ENCODE measurements around the gene TSC22D1. TPM values are rescaled to one million over a fixed set of nuclear protein-coding genes. Genes with fewer than 3 reads are reported as not detected.

Gene TSC22D1
- polyA plus RNA-seq, 4 donors, result 51.6 to 179 (median 86.9) TPM

- Histone ChIP-seq H3K36me3 (ENCODE audit: control insufficient read depth in 3 of 3, insufficient read depth in 2 of 3, low read depth in 1 of 3, low read length in 3 of 3) (no peaks in the 10 kb centered on the region), H3K4me1 (ENCODE audit: control insufficient read depth in 3 of 3, insufficient read depth in 2 of 3, low read depth in 1 of 3, low read length in 2 of 3) (peaks cover 0 to 23% (median 0%) of the 10 kb centered on the region in 3 donors), H3K27ac (ENCODE audit: low read depth in 1 of 3, low read length in 2 of 3) (peak overlapping the region in 1 of 3 donors; percentile 35), H3K4me3 (ENCODE audit: low read depth in 1 of 3, low read length in 3 of 3) (no peak overlapping the region), H3K27me3 (ENCODE audit: control insufficient read depth in 3 of 3, insufficient read depth in 3 of 3, low read length in 3 of 3) (no peaks in the 10 kb centered on the region), H3K9me3 (ENCODE audit: control insufficient read depth in 2 of 2, insufficient read depth in 1 of 2, low read depth in 1 of 2, low read length in 1 of 2) (no peaks in the 10 kb centered on the region)
- DNase-seq (no peak), FAIRE-seq (no peak)
- WGBS, 3 donors, result 74 to 92% (median 84%) methylated on average over 5 of the region's 5 CpGs
Observed at GRCh38 chr13:44406617-44407016, 169.5 kb downstream of the TSC22D1 start.

- H3K4me3 ChIP-seq (ENCODE audit: low read depth in 1 of 3, low read length in 3 of 3), result peak overlapping the region in 2 of 3 donors; percentile 20 to 41
- peak; percentile 56 to 71 for DNase-seq
- no peaks in the 10 kb centered on the region for H3K9me3 ChIP-seq (ENCODE audit: control insufficient read depth in 2 of 2, insufficient read depth in 1 of 2, low read depth in 1 of 2, low read length in 1 of 2)
- peaks cover 0 to 23% (median 0%) of the 10 kb centered on the region in 3 donors for H3K4me1 ChIP-seq (ENCODE audit: control insufficient read depth in 3 of 3, insufficient read depth in 2 of 3, low read depth in 1 of 3, low read length in 2 of 3)
- no peaks in the 10 kb centered on the region for H3K36me3 ChIP-seq (ENCODE audit: control insufficient read depth in 3 of 3, insufficient read depth in 2 of 3, low read depth in 1 of 3, low read length in 3 of 3)
- FAIRE-seq, result no peak
- H3K27ac ChIP-seq (ENCODE audit: low read depth in 1 of 3, low read length in 2 of 3), result peak overlapping the region in 2 of 3 donors; percentile 45 to 71
- no peaks in the 10 kb centered on the region for H3K27me3 ChIP-seq (ENCODE audit: control insufficient read depth in 3 of 3, insufficient read depth in 3 of 3, low read length in 3 of 3)
- 15 to 64% (median 49%) methylated on average over 15 of the region's 15 CpGs for WGBS, 3 donors
Observed at GRCh38 chr13:44404261-44405132, 171.6 kb downstream of the TSC22D1 start.

- Histone ChIP-seq H3K27ac (ENCODE audit: low read depth in 1 of 3, low read length in 2 of 3) (no peak overlapping the region), H3K9me3 (ENCODE audit: control insufficient read depth in 2 of 2, insufficient read depth in 1 of 2, low read depth in 1 of 2, low read length in 1 of 2) (no peaks in the 10 kb centered on the region), H3K4me3 (ENCODE audit: low read depth in 1 of 3, low read length in 3 of 3) (no peak overlapping the region), H3K4me1 (ENCODE audit: control insufficient read depth in 3 of 3, insufficient read depth in 2 of 3, low read depth in 1 of 3, low read length in 2 of 3) (peaks cover 0 to 28% (median under 1%) of the 10 kb centered on the region in 3 donors), H3K27me3 (ENCODE audit: control insufficient read depth in 3 of 3, insufficient read depth in 3 of 3, low read length in 3 of 3) (no peaks in the 10 kb centered on the region), H3K36me3 (ENCODE audit: control insufficient read depth in 3 of 3, insufficient read depth in 2 of 3, low read depth in 1 of 3, low read length in 3 of 3) (no peaks in the 10 kb centered on the region)
- FAIRE-seq, result no peak
- DNase-seq, result peak; percentile 51 to 55
- WGBS, 3 donors, result 25 to 62% (median 49%) methylated on average over 11 of the region's 11 CpGs
Observed at GRCh38 chr13:44403461-44404056, 172.6 kb downstream of the TSC22D1 start.

- no peak for FAIRE-seq
- peak in 1 of 2 donors; percentile 28 for DNase-seq
- no peaks in the 10 kb centered on the region for H3K27me3 ChIP-seq (ENCODE audit: control insufficient read depth in 3 of 3, insufficient read depth in 3 of 3, low read length in 3 of 3)
- H3K4me1 ChIP-seq (ENCODE audit: control insufficient read depth in 3 of 3, insufficient read depth in 2 of 3, low read depth in 1 of 3, low read length in 2 of 3), result peaks cover 0 to 28% (median 2%) of the 10 kb centered on the region in 3 donors
- no peak overlapping the region for H3K4me3 ChIP-seq (ENCODE audit: low read depth in 1 of 3, low read length in 3 of 3)
- WGBS, 3 donors, result 37 to 78% (median 62%) methylated on average over 13 of the region's 13 CpGs
- H3K27ac ChIP-seq (ENCODE audit: low read depth in 1 of 3, low read length in 2 of 3), result no peak overlapping the region
- H3K9me3 ChIP-seq (ENCODE audit: control insufficient read depth in 2 of 2, insufficient read depth in 1 of 2, low read depth in 1 of 2, low read length in 1 of 2), result no peaks in the 10 kb centered on the region
- no peaks in the 10 kb centered on the region for H3K36me3 ChIP-seq (ENCODE audit: control insufficient read depth in 3 of 3, insufficient read depth in 2 of 3, low read depth in 1 of 3, low read length in 3 of 3)
Observed at GRCh38 chr13:44402899-44403445, 173.2 kb downstream of the TSC22D1 start.

GRCh38 chr13:44401577-44401976 lies 174.6 kb downstream of the TSC22D1 start:
- 40 to 72% (median 51%) methylated on average over 2 of the region's 2 CpGs for WGBS, 3 donors
- no peak overlapping the region for H3K27ac ChIP-seq (ENCODE audit: low read depth in 1 of 3, low read length in 2 of 3)
- no peaks in the 10 kb centered on the region for H3K9me3 ChIP-seq (ENCODE audit: control insufficient read depth in 2 of 2, insufficient read depth in 1 of 2, low read depth in 1 of 2, low read length in 1 of 2)
- DNase-seq (no peak), FAIRE-seq (no peak)
- peaks cover 0 to 31% (median 2%) of the 10 kb centered on the region in 3 donors for H3K4me1 ChIP-seq (ENCODE audit: control insufficient read depth in 3 of 3, insufficient read depth in 2 of 3, low read depth in 1 of 3, low read length in 2 of 3)
- H3K36me3 ChIP-seq (ENCODE audit: control insufficient read depth in 3 of 3, insufficient read depth in 2 of 3, low read depth in 1 of 3, low read length in 3 of 3), result no peaks in the 10 kb centered on the region
- no peak overlapping the region for H3K4me3 ChIP-seq (ENCODE audit: low read depth in 1 of 3, low read length in 3 of 3)
- no peaks in the 10 kb centered on the region for H3K27me3 ChIP-seq (ENCODE audit: control insufficient read depth in 3 of 3, insufficient read depth in 3 of 3, low read length in 3 of 3)

GRCh38 chr13:44400736-44401135 lies 175.4 kb downstream of the TSC22D1 start:
- DNase-seq (no peak), FAIRE-seq (no peak)
- Histone ChIP-seq H3K4me1 (ENCODE audit: control insufficient read depth in 3 of 3, insufficient read depth in 2 of 3, low read depth in 1 of 3, low read length in 2 of 3) (peaks cover 0 to 31% (median 2%) of the 10 kb centered on the region in 3 donors), H3K4me3 (ENCODE audit: low read depth in 1 of 3, low read length in 3 of 3) (no peak overlapping the region), H3K27me3 (ENCODE audit: control insufficient read depth in 3 of 3, insufficient read depth in 3 of 3, low read length in 3 of 3) (no peaks in the 10 kb centered on the region), H3K9me3 (ENCODE audit: control insufficient read depth in 2 of 2, insufficient read depth in 1 of 2, low read depth in 1 of 2, low read length in 1 of 2) (no peaks in the 10 kb centered on the region), H3K36me3 (ENCODE audit: control insufficient read depth in 3 of 3, insufficient read depth in 2 of 3, low read depth in 1 of 3, low read length in 3 of 3) (no peaks in the 10 kb centered on the region), H3K27ac (ENCODE audit: low read depth in 1 of 3, low read length in 2 of 3) (no peak overlapping the region)

- Histone ChIP-seq H3K27ac (ENCODE audit: low read depth in 1 of 3, low read length in 2 of 3) (no peak overlapping the region), H3K4me3 (ENCODE audit: low read depth in 1 of 3, low read length in 3 of 3) (no peak overlapping the region), H3K27me3 (ENCODE audit: control insufficient read depth in 3 of 3, insufficient read depth in 3 of 3, low read length in 3 of 3) (no peaks in the 10 kb centered on the region), H3K36me3 (ENCODE audit: control insufficient read depth in 3 of 3, insufficient read depth in 2 of 3, low read depth in 1 of 3, low read length in 3 of 3) (no peaks in the 10 kb centered on the region), H3K9me3 (ENCODE audit: control insufficient read depth in 2 of 2, insufficient read depth in 1 of 2, low read depth in 1 of 2, low read length in 1 of 2) (no peaks in the 10 kb centered on the region), H3K4me1 (ENCODE audit: control insufficient read depth in 3 of 3, insufficient read depth in 2 of 3, low read depth in 1 of 3, low read length in 2 of 3) (peaks cover 0 to 20% (median 2%) of the 10 kb centered on the region in 3 donors)
- DNase-seq, result peak in 1 of 2 donors; percentile 46
- FAIRE-seq, result no peak
- WGBS, 3 donors, result 20 to 65% (median 33%) methylated on average over 3 of the region's 3 CpGs
Observed at GRCh38 chr13:44399074-44399473, 177.1 kb downstream of the TSC22D1 start.

- 71 to 90% (median 77%) methylated on average over 3 of the region's 3 CpGs for WGBS, 3 donors
- FAIRE-seq (no peak), DNase-seq (no peak)
- Histone ChIP-seq H3K4me1 (ENCODE audit: control insufficient read depth in 3 of 3, insufficient read depth in 2 of 3, low read depth in 1 of 3, low read length in 2 of 3) (peaks cover 0 to 16% (median 2%) of the 10 kb centered on the region in 3 donors), H3K27me3 (ENCODE audit: control insufficient read depth in 3 of 3, insufficient read depth in 3 of 3, low read length in 3 of 3) (no peaks in the 10 kb centered on the region), H3K36me3 (ENCODE audit: control insufficient read depth in 3 of 3, insufficient read depth in 2 of 3, low read depth in 1 of 3, low read length in 3 of 3) (no peaks in the 10 kb centered on the region), H3K4me3 (ENCODE audit: low read depth in 1 of 3, low read length in 3 of 3) (no peak overlapping the region), H3K27ac (ENCODE audit: low read depth in 1 of 3, low read length in 2 of 3) (no peak overlapping the region), H3K9me3 (ENCODE audit: control insufficient read depth in 2 of 2, insufficient read depth in 1 of 2, low read depth in 1 of 2, low read length in 1 of 2) (no peaks in the 10 kb centered on the region)
Observed at GRCh38 chr13:44398606-44399005, 177.5 kb downstream of the TSC22D1 start.

Data from small intestine (tissue), 7 donors.